ENCODE measurements around the gene PRCD. TPM values are rescaled to one million over a fixed set of nuclear protein-coding genes. Genes with fewer than 3 reads are reported as not detected.

PRCD gene
- total RNA-seq, 4 donors from 2014 or later = 0.26 to 13.4 (median 0.69) TPM; not detected in 1

GRCh38 chr17:76542566-76542971, 2.7 kb downstream of the PRCD start:
- Histone ChIP-seq H3K27me3 (peaks cover 0 to 5% of the 10 kb centered on the region in 2 donors), H3K36me3 (no peaks in the 10 kb centered on the region), H3K4me3 (no peak overlapping the region), H3K4me1 (peaks cover 3 to 9% of the 10 kb centered on the region in 2 donors), H3K27ac (no peak overlapping the region), H3K9me3 (no peaks in the 10 kb centered on the region)
- intact Hi-C loops (cut with DNase I; ENCODE audit: low total_unique reads) = no loop called here
- TF ChIP-seq, protein P1, sequence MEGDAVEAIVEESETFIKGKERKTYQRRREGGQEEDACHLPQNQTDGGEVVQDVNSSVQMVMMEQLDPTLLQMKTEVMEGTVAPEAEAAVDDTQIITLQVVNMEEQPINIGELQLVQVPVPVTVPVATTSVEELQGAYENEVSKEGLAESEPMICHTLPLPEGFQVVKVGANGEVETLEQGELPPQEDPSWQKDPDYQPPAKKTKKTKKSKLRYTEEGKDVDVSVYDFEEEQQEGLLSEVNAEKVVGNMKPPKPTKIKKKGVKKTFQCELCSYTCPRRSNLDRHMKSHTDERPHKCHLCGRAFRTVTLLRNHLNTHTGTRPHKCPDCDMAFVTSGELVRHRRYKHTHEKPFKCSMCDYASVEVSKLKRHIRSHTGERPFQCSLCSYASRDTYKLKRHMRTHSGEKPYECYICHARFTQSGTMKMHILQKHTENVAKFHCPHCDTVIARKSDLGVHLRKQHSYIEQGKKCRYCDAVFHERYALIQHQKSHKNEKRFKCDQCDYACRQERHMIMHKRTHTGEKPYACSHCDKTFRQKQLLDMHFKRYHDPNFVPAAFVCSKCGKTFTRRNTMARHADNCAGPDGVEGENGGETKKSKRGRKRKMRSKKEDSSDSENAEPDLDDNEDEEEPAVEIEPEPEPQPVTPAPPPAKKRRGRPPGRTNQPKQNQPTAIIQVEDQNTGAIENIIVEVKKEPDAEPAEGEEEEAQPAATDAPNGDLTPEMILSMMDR (IDR thresholded peaks at IDR 0.05) = no peak
- TF ChIP-seq POLR2A (IDR thresholded peaks at IDR 0.05) = no peak
- no peak for DNase-seq

GRCh38 chr17:76542984-76543383, 3.1 kb downstream of the PRCD start:
- H3K36me3 ChIP-seq = no peaks in the 10 kb centered on the region
- H3K4me1 ChIP-seq = peaks cover 3 to 6% of the 10 kb centered on the region in 2 donors
- TF ChIP-seq POLR2A (IDR thresholded peaks at IDR 0.05) = no peak
- TF ChIP-seq, protein P1 (IDR thresholded peaks at IDR 0.05) = no peak
- H3K9me3 ChIP-seq = no peaks in the 10 kb centered on the region
- intact Hi-C loops (cut with DNase I; ENCODE audit: low total_unique reads) = no loop called here
- H3K27ac ChIP-seq = no peak overlapping the region
- H3K27me3 ChIP-seq = peaks cover 0 to 5% of the 10 kb centered on the region in 2 donors
- no peak overlapping the region for H3K4me3 ChIP-seq
- DNase-seq = no peak

GRCh38 chr17:76543482-76543825, 3.6 kb downstream of the PRCD start:
- TF ChIP-seq, protein P1 (IDR thresholded peaks at IDR 0.05) = no peak
- no peak for TF ChIP-seq POLR2A (IDR thresholded peaks at IDR 0.05)
- Histone ChIP-seq H3K9me3 (no peaks in the 10 kb centered on the region), H3K36me3 (no peaks in the 10 kb centered on the region), H3K27me3 (peaks cover 0 to 1% of the 10 kb centered on the region in 2 donors), H3K4me1 (peaks cover 2 to 3% of the 10 kb centered on the region in 2 donors), H3K4me3 (no peak overlapping the region), H3K27ac (no peak overlapping the region)
- DNase-seq = no peak
- intact Hi-C loops (cut with DNase I; ENCODE audit: low total_unique reads) = no loop called here

GRCh38 chr17:76543826-76544545, 4.1 kb downstream of the PRCD start:
- H3K27me3 ChIP-seq = no peaks in the 10 kb centered on the region
- intact Hi-C loops (cut with DNase I; ENCODE audit: low total_unique reads) = no loop called here
- H3K27ac ChIP-seq = peak overlapping the region; percentile 18 to 29
- H3K9me3 ChIP-seq = no peaks in the 10 kb centered on the region
- peaks cover 0 to 3% of the 10 kb centered on the region in 2 donors for H3K4me1 ChIP-seq
- no peak overlapping the region for H3K4me3 ChIP-seq
- DNase-seq = no peak
- TF ChIP-seq, protein P1 (IDR thresholded peaks at IDR 0.05) = no peak
- TF ChIP-seq POLR2A (IDR thresholded peaks at IDR 0.05) = no peak
- no peaks in the 10 kb centered on the region for H3K36me3 ChIP-seq

DNA sequence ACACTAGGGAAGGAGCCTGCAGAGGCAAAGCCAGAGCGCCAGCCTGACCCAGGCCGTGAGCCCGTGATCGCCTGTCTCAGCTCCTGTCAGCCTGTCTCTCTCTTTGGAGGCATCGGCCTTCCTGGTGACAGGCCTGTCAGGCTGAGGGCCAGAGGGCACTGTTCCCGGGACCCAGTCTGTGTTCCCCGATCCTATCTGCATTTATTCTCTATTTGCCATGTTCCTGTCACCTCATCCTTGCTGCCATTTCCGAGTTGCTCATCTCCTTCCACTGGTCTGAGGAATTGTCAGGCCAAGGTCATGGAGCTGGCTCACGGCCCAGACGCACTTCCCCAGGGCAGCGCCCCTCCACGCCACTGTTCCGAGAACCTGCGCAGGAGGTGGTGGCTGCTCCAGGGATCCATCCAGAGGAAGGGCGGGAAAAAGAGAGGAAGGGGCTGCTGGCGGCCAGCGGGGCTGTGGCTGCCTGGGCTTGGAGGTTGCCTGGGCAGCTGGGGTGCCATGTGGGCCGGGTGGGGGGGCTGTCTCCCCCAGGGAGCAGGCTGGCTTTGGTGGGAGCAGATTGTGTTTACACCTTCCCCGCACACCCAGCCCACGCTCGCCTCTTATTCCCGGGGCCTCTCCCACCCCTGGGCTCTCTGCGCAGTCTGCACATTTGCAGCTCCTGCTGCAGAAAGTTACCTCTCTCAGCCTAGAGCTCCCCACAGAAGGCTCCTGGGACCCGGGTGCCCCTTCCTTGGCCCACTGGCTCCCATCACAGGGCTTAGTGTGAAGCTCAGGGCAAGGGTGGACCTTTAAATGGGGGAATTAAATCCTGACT, 4.9 kb downstream of the PRCD start:
- TF ChIP-seq, protein P1 (IDR thresholded peaks at IDR 0.05) = no peak
- TF ChIP-seq POLR2A (IDR thresholded peaks at IDR 0.05) = no peak
- peak overlapping the region; percentile 18 to 43 for H3K27ac ChIP-seq
- no peak overlapping the region for H3K4me3 ChIP-seq
- DNase-seq = no peak
- H3K9me3 ChIP-seq = no peaks in the 10 kb centered on the region
- no peaks in the 10 kb centered on the region for H3K36me3 ChIP-seq
- no peaks in the 10 kb centered on the region for H3K27me3 ChIP-seq
- intact Hi-C loops (cut with DNase I; ENCODE audit: low total_unique reads) = no loop called here
- peaks cover 0 to 3% of the 10 kb centered on the region in 2 donors for H3K4me1 ChIP-seq
